Activated CD4-positive, alpha-beta T cell treated with anti-CD3 and anti-CD28 coated beads, Interleukin-2, Interleukin-6, amounts not matched to agents 100 ng/mL and 50 ng/mL, durations not matched to agents 16 hours and 8 hours (primary cell): ENCODE data around the gene SNX14.

Experiments
- DNase-seq: peaks from one replicate; pipeline ENCODE4 v3.0.0-alpha.2; 2020

SNX14 gene

DNA sequence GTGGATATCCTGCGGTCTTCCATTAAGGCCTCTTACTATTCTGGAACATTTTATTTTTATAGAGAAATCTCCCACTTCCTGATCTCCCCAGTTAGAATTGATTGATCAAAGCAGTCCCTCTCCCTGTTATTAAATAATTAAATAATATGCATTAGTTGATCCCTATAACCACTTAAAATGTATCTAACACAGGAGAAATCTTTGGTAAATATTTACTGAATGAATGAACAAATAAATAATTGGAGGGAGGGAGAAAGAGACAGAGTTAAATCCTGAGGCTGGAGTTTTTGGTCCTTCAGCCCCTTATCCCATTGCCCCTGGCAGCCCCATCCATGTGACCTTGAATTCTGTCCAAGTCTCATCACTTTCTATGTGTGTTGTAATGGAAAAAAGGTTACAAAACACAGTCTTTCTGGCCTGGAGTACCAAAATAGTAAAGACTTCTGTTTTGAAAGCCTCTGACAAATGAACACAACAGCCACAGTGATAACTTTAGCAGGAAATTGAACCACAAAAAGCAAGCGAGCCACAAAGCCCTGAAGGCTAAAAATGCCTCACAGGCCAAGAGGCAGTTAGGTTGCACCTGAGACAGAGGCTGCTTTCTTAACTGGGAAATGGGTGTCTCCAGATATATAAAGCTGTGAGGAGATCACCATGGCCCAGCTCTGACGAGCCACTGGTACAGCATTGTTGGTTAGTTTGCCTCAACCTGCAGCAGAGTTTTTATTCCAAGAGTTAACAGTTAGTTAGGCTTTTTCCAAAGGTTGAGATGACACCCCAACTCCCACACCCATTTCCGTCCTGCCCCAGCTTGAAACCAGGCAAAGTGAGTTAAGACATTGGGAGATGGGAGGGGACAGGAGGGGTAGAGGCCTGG, 132.5 kb downstream of the SNX14 start:
- peak; percentile 71 for DNase-seq

DNA sequence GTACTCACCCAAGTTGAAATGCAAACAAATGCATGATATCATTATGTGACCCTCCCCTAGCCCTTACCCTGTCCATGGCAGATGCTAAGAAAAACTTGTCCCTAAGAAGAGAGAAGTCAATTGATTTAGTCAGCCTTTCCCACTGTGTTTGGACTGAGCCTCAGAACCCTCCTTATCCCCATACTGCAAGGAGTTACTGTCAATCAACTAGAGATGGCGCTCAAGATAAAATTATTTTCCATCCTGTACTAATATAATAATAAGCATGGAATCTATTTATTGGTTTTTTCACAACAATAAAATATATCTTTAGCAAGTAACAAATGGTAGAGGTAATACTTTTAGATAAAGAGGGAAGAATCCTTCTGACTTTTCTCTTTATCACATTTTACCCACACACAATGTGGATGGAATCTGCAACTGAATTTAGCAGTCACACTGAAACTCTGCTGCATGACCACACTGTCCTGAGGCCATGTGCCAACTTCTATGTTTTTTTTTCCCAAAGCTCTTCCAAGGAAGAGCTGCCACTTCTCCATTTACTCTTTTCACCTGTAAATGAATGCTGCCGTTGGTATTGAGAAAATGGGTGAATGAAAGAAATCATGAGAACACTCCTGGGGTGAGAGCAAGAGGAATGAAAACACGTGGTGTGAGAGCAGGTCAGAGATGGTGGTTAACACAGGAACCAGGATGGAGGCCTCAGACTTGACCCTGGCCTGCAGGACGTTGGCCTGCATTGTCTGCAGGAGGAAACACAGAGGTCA, 133.3 kb downstream of the SNX14 start:
- DNase-seq: no peak

DNA sequence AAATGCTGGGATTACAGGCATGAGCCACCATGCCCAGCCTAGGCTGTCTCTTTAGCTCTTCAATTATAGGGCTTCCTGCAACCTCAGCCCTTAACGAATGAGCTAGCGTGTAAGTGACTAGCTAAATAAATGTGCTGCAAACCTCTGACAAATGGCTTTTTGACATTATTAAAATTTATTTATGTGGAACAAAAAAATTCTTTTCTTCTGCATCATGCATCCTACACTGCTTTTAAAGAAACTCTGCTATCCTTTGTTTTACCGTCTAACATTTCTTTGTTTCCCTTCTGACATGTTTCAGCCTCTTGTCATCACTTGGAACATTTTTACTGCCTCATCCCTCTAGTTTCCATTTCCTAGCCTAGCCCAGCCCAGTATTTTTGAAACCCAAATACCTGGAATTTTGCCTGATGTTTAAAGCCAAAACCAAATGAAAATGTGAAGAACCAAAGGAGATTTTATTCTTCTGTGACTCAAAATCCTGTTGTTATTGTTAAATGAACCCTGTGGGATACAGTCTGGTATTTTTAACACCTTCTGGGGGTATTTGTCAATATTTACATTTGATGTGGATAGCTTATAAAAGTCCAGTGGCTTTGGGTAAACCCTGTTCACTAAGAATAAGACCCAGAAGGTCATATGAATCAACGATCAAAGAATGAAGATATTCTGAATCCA, 134.3 kb downstream of the SNX14 start:
- DNase-seq: no peak

- no peak for DNase-seq
These were observed 134.9 kb downstream of the SNX14 start for GRCh38 chr6:85458782-85459181.

GRCh38 chr6:85458184-85458583, 135.5 kb downstream of the SNX14 start:
- no peak for DNase-seq

DNA sequence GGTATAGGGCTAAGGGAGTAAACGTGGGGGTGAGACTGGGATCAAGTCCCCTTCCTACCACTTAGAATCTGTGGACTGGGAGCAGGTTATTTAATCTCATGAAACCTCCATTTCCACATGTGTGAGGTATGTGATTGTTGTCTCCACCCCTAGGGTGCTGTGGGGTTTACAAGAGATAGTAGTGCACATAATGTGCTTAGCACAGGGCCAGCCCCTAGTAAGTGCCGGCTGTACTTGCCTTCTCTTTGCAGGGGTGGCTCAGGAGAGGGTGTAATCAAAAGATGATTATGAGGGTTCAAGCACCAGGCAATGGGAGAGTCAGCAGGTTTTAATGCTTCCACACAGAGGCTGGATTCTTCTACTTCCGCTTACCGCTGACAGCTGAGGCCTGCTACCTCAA, 136.9 kb downstream of the SNX14 start:
- no peak for DNase-seq
